B cell (primary cell): Measurements from ENCODE around the gene YTHDC1. TPM values are rescaled to one million over a fixed set of nuclear protein-coding genes. Genes with fewer than 3 reads are reported as not detected.

Experiments
- ATAC-seq: fragments of 200-7000 bp; cut with Tn5 transposase; one replicate; pipeline ENCODE4 v1.10.0; 2021; ENCODE audit warnings: low read depth, mild to moderate bottlenecking, moderate number of reproducible peaks, moderate library complexity
- CTCF ChIA-PET: fragments of 350-600 bp; sonication (Branson Sonifier 250); formaldehyde crosslinking; loops from one replicate; lab custom pipeline; 2021; ENCODE audit warnings: antibody characterized with exemption, inconsistent platforms; lab: Charles Lee
- POLR2A ChIA-PET: fragments of 350-600 bp; sonication (Branson Sonifier 250); formaldehyde crosslinking; loops from one replicate; lab custom pipeline; 2021; ENCODE audit warnings: antibody characterized with exemption; lab: Charles Lee
- DNase-seq: peaks from one replicate; pipeline ENCODE4 v3.0.0; 2013
- H2AFZ ChIP-seq: 2 replicates; pipeline ENCODE4 v1.6.1; 2012; ENCODE audit warnings: mild to moderate bottlenecking, low read depth, low read length; ENCODE audit not compliant: insufficient read depth, poor library complexity, severe bottlenecking
- H3K27ac ChIP-seq, 2 donors: 1 replicate in 1 of 2; 2 replicates in 1 of 2; pipeline ENCODE4 v1.5.1; 2012 to 2013; ENCODE audit warnings: low read length in 2 of 2, mild to moderate bottlenecking in 2 of 2, moderate library complexity in 1 of 2
- H3K27me3 ChIP-seq, 4 experiments: fragments of 200-600 bp in 1 of 4; sonication (generic) in 1 of 4; replicated peaks in 1 of 4; 1 replicate in 2 of 4; 2 replicates in 2 of 4; pipeline versions ENCODE4 v1.6.1 to v1.7.0; 2013 to 2016; ENCODE audit warnings: low read length in 3 of 4, mild to moderate bottlenecking in 2 of 4, mixed read lengths in 1 of 4, moderate library complexity in 1 of 4; ENCODE audit not compliant: insufficient read depth in 4 of 4, control insufficient read depth in 3 of 4; ENCODE audit errors: control extremely low read depth in 1 of 4
- H3K36me3 ChIP-seq, 2 experiments: replicated peaks in 1 of 2; 1 replicate in 1 of 2; 2 replicates in 1 of 2; pipeline versions ENCODE4 v1.6.1 to v1.7.1; 2013; ENCODE audit warnings: low read length in 1 of 2; ENCODE audit not compliant: insufficient read depth in 2 of 2, control insufficient read depth in 1 of 2; ENCODE audit errors: control extremely low read depth in 1 of 2, extremely low read depth in 1 of 2
- H3K4me1 ChIP-seq, 2 donors: fragments of 200-600 bp in 1 of 2; sonication (generic) in 1 of 2; 1 replicate in 1 of 2; 2 replicates in 1 of 2; pipeline versions ENCODE4 v1.5.1 to v1.6.1; 2013 to 2017; ENCODE audit warnings: low read length in 2 of 2; ENCODE audit not compliant: control insufficient read depth in 2 of 2, insufficient read depth in 2 of 2
- H3K4me2 ChIP-seq: replicated peaks from 2 replicates; pipeline ENCODE3; 2012; ENCODE audit warnings: mild to moderate bottlenecking, low read depth, low read length; ENCODE audit not compliant: poor library complexity, severe bottlenecking
- H3K4me3 ChIP-seq, 5 experiments: fragments of 200-600 bp in 1 of 5; sonication (generic) in 1 of 5; 1 replicate in 3 of 5; 2 replicates in 2 of 5; pipeline versions ENCODE4 v1.5.1 to v1.7.0; 2011 to 2016; ENCODE audit warnings: low read length in 4 of 5, mild to moderate bottlenecking in 4 of 5, low read depth in 2 of 5, control low read depth in 1 of 5, moderate library complexity in 1 of 5; ENCODE audit not compliant: insufficient read depth in 1 of 5; ENCODE audit errors: control extremely low read depth in 1 of 5, extremely low read depth in 1 of 5
- H3K79me2 ChIP-seq: fragments of 200-600 bp; sonication (generic); one replicate; pipeline ENCODE4 v1.6.0; 2016; ENCODE audit warnings: low read length; ENCODE audit not compliant: control insufficient read depth, insufficient read depth
- H3K9ac ChIP-seq: fragments of 200-600 bp; sonication (generic); 2 replicates; pipeline ENCODE4 v1.6.1; 2017; ENCODE audit warnings: mild to moderate bottlenecking, low read length, moderate library complexity
- H3K9me3 ChIP-seq, 3 donors: one replicate each; pipeline versions ENCODE4 v1.6.1 to v1.7.1; 2013; ENCODE audit warnings: low read length in 2 of 3; ENCODE audit not compliant: control insufficient read depth in 2 of 3, insufficient read depth in 1 of 3; ENCODE audit errors: control extremely low read depth in 1 of 3
- H4K20me1 ChIP-seq: 2 replicates; pipeline ENCODE4 v1.6.0; 2012; ENCODE audit warnings: mild to moderate bottlenecking, low read length; ENCODE audit not compliant: insufficient read depth, control insufficient read depth, poor library complexity, severe bottlenecking
- H3K27ac Mint-ChIP-seq: one replicate; pipeline ENCODE4 v1.8.0; 2021; ENCODE audit warnings: mixed read lengths
- H3K27me3 Mint-ChIP-seq: one replicate; pipeline ENCODE4 v1.8.0; 2021; ENCODE audit warnings: mixed read lengths
- H3K4me1 Mint-ChIP-seq: one replicate; pipeline ENCODE4 v1.8.0; 2021; ENCODE audit warnings: mixed read lengths
- H3K4me3 Mint-ChIP-seq: one replicate; pipeline ENCODE4 v1.8.0; 2021; ENCODE audit warnings: mixed read lengths
- H3K9me3 Mint-ChIP-seq: one replicate; pipeline ENCODE4 v1.8.0; 2022; ENCODE audit warnings: mixed read lengths; ENCODE audit not compliant: insufficient read depth
- CTCF ChIP-seq: fragments of 200-600 bp; IDR thresholded peaks from one replicate; pipeline ENCODE4 v1.8.0; 2022; ENCODE audit warnings: antibody characterized with exemption, mild to moderate bottlenecking
- EZH2 ChIP-seq: IDR thresholded peaks from 2 replicates; pipeline ENCODE4 v1.6.1; 2012; ENCODE audit warnings: borderline replicate concordance, low read depth, mild to moderate bottlenecking, moderate library complexity, low read length; ENCODE audit not compliant: insufficient read depth, poor library complexity, severe bottlenecking
- WGBS: methylation state at CpG from one replicate; pipeline ENCODE4 v1.1.5; 2013; ENCODE audit warnings: missing lambda C conversion rate; ENCODE audit not compliant: insufficient coverage; 5-methylcytosine and 5-hydroxymethylcytosine counted together
- intact Hi-C: fragments of 100-400 bp; cut with micrococcal nuclease; formaldehyde crosslinking; loops from one replicate; pipeline ENCODE4 v1.10.0; 2022
- polyA minus RNA-seq: library from RNA; depleted of rRNA, polyadenylated mRNA; stranded (reverse); fragments of >200 nt; gene quantifications from 2 replicates; pipeline ENCODE4 v1.2.3, GENCODE V29; 2012
- polyA plus RNA-seq: library from polyadenylated mRNA; depleted of rRNA; stranded (reverse); fragments of >200 nt; gene quantifications from 2 replicates; pipeline ENCODE4 v1.2.3, GENCODE V29; 2012
- total RNA-seq, 2 donors: library from RNA; stranded (reverse); fragments of 120-200 nt in 1 of 2; gene quantifications; 1 replicate in 1 of 2; 2 replicates in 1 of 2; pipeline versions ENCODE4 v1.2.3 to v1.2.4, GENCODE V29; 2013 to 2022

YTHDC1 gene
- total RNA-seq (175 and 179 TPM in 2 replicates), polyA plus RNA-seq (26.9 and 61.7 TPM in 2 replicates), polyA minus RNA-seq (53.9 and 111 TPM in 2 replicates)
- total RNA-seq (2013): 126 TPM

- Histone ChIP-seq H3K79me2 (peaks cover 50% of the 10 kb centered on the region), H3K4me3 (peak within 1 kb of the TSS; percentile 76 to 99 (median 93)), H3K36me3 (no peaks in the 10 kb centered on the region), H3K9ac (peak within 1 kb of the TSS; percentile 100), H4K20me1 (peaks cover 39% of the 10 kb centered on the region), H3K27ac (peak within 1 kb of the TSS; percentile 91 to 94), H3K9me3 (no peaks in the 10 kb centered on the region), H3K4me1 (peaks cover 27 to 30% of the 10 kb centered on the region in 2 donors), H2AFZ (peak within 1 kb of the TSS; percentile 87), H3K4me2 (peak within 1 kb of the TSS; percentile 88), H3K27me3 (no peaks in the 10 kb centered on the region)
- under 1% methylated on average over 55 of the region's 67 CpGs for WGBS
- intact Hi-C loops: loop anchor here (1.0 to 5.0 kb wide), 4 partner anchors 23 to 805 kb away; partner anchors contain the start of genes CENPC and UBA6
- ChIA-PET CTCF (interaction anchor here (0.5 to 1.1 kb wide), 4 partner anchors 26 to 78 kb away, joined by 3 to 5 read pairs (median 4); no protein-coding TSS in a partner anchor), POLR2A (interaction anchor here (0.6 to 0.7 kb wide), 2 partner anchors 9 to 90 kb away, joined by 3 to 4 read pairs; no protein-coding TSS in a partner anchor)
- ATAC-seq (peak; percentile 97), DNase-seq (peak; percentile 97)
- Mint-ChIP-seq H3K4me3 (peak within 1 kb of the TSS; percentile 98), H3K27me3 (no peaks in the 10 kb centered on the region), H3K27ac (peak within 1 kb of the TSS; percentile 99), H3K9me3 (no peaks in the 10 kb centered on the region), H3K4me1 (peaks cover 39% of the 10 kb centered on the region)
- TF ChIP-seq CTCF (no peak), EZH2 (no peak)
Observed at GRCh38 chr4:68349649-68350360, at the start of gene YTHDC1. YTHDC1 (minus strand) TSS chr4:68350090; CDS start chr4:68349753, 337 bp downstream.

GRCh38 chr4:68399306-68399705 is 49.4 kb upstream of the YTHDC1 start:
- Histone ChIP-seq H3K9ac (no peak overlapping the region), H2AFZ (no peak overlapping the region), H4K20me1 (no peaks in the 10 kb centered on the region), H3K4me1 (no peaks in the 10 kb centered on the region), H3K4me3 (no peak overlapping the region), H3K27me3 (no peaks in the 10 kb centered on the region), H3K9me3 (no peaks in the 10 kb centered on the region), H3K27ac (no peak overlapping the region), H3K36me3 (no peaks in the 10 kb centered on the region), H3K4me2 (no peak overlapping the region), H3K79me2 (no peaks in the 10 kb centered on the region)
- CTCF ChIA-PET: no interaction called here
- H3K4me1 Mint-ChIP-seq: no peaks in the 10 kb centered on the region
- no CpG with 5 or more reads among the region's 4 CpGs for WGBS
- no peak overlapping the region for H3K4me3 Mint-ChIP-seq
- H3K27me3 Mint-ChIP-seq: peaks cover 5% of the 10 kb centered on the region
- intact Hi-C loops: no loop called here
- no peak for DNase-seq
- POLR2A ChIA-PET: no interaction called here
- TF ChIP-seq EZH2 (no peak), CTCF (no peak)
- no peaks in the 10 kb centered on the region for H3K9me3 Mint-ChIP-seq
- H3K27ac Mint-ChIP-seq: no peak overlapping the region
- no peak for ATAC-seq
